CD4-positive, alpha-beta T cell treated with Interleukin-15 for 1 hour (primary cell): ENCODE measurements around the gene C16orf82.

Experiments
- DNase-seq: peaks from one replicate; pipeline ENCODE4 v3.0.0-alpha.2; 2020

Gene C16orf82

DNA sequence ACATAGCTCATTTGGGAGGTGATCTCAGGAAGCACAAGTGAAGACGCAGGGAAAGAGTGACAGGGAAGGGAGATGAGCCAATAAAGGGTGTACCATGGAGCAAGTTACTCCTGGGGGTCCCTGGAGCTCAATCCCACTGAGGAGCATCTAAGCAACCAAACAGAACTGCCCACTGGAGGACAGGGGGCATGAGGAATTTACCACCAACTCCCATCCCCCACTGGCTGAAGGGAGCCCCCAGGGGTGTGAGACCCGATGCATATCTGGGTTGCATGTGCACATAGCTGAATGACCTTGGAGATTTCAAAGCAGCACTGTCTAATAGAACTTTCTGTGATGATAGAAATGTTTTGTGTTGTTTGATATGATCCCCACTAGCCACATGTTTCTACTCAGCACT is 29.6 kb downstream of the C16orf82 start:
- no peak for DNase-seq

DNA sequence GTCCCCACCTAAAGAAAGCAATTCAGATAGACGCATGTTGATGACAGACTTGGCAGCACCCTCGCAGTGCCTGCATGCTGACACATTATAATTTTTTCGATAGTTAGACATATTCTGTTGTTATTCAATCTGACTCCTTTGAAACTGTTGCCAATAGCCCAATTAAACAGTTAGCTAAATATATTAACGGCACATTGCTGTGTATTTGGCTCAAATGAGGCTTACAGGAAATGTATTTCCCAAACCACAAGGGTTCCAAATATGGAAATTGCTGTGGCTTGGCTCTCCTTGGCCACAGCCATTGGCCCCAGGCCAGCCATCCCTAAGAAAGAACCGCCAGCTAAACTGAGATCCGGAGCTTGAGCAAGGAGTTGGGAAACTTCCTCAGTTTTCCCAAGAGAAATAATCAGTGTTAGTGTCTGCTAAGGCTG is 31.1 kb downstream of the C16orf82 start:
- no peak for DNase-seq

DNA sequence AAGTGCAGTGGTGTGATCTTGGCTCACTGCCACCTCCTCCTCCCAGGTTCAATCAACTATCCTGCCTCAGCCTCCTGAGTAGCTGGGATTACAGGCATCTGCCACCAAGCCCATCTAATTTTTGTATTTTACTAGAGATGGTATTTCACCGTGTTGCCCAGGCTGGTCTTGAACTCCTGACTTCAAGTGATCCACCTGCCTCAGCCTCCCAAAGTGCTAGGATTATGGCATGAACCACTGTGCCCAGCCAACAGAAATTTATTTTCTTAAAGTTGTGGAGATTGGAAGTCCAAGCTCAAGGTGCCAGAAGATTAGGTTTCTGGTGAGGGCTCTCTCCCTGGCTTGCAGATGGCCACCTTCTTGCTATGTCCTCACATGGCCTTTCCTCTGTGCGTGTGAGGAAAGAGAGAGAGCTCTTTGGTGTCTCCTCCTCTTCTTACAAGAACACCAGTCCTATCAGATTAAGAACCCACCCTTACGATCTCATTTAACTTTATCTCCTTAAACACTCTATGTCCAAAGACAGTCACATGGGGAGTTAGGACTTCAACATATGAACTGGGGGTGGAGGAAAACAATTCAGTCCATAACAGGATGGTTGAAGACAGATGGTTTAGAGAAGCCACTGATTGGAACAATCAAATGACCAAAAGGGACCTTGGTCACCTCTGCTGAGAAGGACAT is 31.8 kb downstream of the C16orf82 start:
- no peak for DNase-seq

DNA sequence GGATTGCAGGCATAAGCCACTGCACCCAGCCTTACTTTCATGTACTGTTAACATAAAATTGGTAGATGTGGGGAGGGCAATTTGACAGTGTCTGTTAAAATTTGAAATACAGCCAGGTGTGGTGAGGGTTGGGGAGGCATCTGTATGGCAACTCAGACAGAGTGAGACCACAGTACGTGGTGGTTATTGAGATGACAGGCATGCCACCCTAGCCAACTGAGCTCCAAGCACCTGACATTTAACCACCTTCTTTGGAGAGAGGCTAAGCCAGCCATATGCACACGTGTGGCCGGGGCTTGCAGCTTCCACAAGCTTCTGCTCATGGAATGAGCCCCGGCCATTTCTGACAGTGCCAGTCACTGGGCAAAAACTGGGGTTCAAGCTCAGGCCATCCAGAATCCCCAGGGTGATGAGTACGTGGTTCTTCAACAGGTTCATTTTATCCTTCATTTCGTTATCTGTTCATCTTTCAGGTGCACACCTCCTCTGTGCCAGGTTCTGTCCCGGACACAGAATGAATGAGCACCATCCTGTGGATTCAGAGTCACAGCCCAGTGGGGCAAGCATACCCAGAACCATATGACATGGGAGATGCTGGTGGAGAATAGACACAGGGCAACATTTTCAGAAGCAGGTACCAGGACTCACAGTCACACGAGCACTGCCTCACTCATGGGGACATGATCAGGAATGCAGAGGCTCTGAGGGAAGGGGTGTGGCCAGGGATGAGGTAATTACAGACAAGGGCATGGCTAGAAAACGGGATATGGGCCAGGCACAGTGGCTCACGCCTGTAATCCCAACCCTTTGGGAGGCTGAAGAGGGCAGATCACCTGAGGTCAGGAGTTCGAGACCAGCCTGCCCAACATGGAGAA is 36.2 kb downstream of the C16orf82 start:
- no peak for DNase-seq

DNA sequence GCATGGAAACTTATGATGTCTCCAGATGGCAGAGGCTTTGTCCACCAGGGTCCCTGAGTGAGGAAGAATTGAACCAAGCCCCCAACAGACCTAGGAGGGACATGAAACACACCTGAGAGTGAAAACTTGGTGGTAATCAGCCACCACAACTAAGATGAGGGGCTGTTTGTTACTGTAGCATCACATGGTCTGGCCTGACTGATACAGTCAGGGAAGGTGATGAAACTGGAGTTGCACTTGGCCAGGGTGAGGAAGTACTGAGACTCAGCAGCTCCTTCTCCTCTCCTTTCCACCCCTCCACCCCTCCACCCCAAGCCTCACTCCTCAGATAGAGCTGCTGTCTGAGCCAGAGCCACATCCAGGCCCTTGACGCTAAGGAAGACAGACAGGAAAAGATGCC is 37.2 kb downstream of the C16orf82 start:
- DNase-seq = no peak

DNA sequence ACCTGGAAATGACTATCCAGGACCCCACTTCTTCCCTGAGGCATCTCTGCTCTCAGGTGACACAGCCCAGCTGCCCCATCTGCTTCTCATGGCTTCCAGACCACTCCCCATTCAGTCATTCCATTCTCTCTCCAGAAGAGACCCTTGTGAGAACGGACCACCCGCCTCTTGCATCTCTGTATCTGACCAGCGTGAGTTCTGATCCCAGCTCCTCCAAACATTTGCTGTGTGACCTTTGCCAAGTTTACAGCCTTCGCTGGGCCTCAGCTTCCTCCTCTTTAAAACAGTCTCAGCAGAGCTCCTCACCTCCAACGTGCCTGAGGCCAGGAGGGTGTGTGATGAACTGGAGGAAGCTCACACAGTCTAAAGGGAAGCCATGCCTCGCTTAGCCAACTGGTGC is 39.6 kb downstream of the C16orf82 start:
- DNase-seq = no peak

DNA sequence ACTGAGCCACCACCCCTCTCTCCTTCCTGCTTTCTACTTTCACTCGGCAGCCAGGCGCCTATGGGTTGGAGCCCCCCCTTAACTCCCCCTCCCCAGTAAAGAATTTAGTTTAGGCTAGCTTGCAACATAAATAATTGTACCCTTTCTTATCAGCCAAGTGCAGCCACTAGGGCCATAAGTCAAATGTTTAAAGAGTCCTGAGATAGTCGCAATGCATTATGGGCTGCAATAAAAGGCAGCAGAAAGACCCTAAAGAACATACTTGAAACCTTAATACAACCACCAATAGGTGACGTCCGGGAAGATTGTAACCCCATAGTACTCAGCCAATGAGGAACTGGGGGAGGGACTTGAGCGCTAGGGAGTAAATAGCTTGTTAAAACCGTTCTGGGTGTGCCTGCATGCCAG is 40.5 kb downstream of the C16orf82 start:
- DNase-seq = no peak

DNA sequence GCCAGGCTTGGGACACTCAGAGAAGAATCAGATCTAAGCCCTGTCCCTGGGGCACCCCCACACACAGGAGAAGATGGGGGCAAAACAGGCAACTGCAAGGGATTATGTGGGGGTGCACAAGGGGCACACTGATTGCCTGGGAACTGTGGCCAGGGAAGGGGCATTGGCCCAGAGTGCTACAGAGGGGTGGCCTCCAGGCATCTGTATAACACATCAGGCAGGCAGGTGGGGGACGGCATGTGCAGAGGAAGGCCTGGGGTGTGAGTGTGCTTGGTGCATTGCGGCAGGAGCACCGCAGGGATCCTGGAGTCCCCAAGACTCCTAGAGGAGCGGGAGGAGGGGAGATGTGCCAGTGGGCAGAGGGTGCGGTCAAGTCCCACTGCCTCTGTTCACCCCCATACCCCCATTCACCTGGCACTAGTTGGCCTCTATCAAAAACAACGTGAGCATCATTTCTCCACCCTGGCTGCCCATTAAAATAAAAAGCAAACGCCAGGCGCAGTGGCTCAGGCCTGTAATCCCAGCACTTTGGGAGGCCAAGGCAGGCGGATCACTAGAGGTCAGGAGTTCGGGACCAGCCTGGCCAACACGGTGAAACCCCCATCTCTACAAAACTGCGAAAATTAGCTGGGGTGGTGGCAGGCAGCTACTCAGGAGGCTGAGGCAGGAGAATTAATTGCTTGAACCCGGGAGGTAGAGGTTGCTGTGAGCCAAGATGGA is 41.5 kb downstream of the C16orf82 start:
- DNase-seq = no peak

DNA sequence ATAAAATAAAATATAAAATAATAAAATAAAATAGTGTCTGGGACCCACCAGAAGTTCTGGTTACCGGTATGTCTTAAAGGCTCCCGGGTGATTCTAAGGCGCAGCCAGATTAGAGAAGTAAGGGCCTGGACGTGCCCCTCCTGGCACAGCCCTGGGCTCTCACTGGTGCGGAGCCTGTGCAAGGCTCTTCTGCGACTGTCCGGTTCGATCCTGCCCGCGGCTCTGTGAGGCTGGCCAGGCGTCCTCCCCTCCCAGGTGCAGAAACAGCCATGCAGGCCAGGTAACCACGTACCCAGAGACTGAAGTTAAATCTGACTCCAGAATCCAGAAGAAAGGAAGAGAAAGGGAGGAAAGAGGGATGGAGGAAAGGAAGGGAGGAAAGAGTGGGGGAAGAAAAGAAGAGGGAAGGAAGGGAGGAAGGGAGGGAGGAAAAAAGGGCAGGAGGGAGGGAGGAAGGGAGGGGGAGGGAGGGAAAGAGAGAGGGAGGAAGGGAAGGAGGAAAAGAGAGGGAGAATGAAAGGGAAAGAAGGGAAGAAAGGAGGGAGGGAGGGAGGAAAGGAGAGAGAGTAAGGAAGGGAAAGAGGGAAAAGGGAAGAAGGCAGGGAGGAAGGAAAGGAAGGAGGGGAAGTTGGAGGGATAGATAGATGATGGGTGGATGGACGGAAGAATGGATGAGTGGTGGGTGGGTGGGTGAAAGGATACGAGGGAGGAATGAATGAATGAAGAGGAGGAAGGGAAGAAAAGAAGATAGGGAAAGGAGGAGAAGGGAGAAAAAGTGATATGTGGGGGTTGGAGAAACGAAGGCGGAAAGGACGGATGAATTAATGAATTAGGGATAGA is 42.3 kb downstream of the C16orf82 start:
- no peak for DNase-seq

DNA sequence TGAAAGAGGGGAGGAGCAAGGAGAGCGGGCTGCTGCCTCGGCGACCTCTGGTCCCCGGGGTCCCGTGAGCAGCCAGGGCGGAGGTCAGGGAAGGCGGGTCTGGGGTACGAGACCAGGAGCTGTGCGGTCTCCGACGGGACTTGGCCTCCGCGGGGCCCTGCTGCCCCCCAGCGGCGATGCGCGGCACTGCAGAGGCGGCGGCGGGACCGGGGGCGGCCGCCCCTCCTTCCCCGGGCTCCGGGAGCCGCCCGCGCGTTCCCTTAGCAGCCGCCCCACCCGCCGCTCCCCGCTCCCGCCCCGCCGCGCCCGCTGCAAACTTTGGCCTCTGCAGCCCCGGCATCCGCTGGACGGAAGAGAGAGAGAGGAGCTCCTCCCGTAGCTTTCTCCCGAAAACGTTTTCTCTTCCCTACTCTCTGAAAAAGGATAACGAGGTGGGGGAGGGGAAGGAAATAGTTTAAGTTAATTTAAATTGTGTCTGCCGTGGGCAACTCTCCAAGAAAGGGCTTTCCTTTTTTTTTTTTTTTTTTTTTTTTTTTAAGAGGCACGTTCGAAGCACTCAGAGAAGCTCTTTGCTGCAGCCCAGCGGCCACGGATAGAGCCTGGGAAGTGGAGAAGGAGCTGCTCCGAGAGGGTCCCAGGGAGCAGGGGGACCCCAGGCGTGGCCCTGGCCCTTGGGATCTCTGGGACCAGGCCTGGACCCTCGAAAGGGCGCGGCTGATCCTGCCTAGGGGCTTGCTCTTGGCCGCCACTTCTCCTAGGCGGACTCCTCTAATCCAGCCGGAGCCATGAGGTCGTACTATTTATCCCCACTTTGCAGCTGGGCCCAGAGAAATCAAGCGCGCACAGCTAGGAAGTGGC is 43.2 kb downstream of the C16orf82 start:
- peak; percentile 70 for DNase-seq

DNA sequence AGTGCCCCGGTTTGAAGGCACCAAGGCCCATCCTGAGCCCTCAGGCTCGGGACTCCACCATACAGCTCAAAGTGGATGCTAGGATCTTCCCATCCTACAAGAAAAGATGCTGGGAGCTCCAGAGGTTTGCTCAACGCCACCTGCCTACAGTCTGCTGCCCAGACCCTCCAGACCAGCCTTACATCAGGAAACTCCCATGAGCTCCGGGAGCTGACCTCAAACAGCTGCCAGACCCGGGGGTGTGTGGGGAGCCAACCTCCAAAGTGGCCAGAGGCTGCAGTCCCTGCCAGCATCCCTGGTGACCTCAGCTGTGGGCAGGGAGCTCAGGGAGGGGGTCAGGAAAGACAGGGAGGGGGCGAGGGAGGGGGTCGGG is 43.8 kb downstream of the C16orf82 start:
- no peak for DNase-seq

DNA sequence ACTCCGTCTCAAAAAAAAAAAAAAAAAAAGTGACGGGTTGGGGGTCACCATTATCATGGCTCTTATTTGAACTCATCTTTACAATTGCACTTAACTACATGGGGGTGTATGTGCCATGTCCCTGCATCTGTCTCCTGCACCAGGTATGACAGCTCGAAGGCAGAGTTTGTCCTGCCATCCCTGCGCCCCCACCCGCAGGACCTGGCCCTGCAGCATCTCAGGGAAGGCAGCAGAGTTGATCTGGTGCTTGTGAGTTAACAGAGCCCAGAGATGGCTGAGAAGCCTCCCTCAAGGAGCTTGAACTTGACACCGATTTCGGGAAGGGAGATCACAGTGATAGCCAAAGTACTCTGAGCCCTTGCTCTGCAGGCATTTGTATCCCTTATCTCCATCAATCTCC is 44.8 kb downstream of the C16orf82 start:
- DNase-seq = no peak

DNA sequence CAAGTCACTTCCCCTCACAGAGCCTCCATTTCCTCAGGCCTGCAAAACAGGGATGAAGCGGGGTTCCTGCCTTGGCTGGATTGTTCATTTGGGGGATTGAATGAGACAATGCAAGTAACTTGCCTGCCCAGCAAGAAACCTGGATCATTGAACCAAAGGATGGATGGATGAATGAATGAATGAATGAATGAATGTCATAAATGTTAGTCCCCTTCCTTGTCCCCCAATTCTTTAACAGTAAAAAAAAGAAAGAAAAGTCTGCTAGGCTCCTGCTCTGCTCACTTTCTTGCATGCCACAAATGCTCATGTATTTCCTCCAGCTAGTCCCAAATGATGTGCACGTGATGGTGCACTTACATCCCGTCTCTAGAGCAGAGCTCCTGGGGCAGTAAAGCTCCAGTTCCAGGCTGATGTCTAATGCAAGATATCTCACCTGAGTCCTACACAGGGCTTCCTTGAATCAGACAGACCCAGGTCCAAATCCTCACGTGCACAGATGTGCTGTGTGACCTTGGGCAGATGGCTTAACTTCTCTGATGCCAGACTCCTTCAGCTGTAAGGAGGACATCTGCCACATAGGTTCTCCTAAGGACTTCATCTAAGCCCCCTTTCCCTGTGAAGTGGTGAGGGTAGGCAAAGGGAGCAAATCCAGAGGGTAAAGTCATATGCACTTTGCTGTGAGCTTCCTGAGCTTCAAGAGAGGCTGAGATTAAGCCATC is 45.5 kb downstream of the C16orf82 start:
- no peak for DNase-seq

DNA sequence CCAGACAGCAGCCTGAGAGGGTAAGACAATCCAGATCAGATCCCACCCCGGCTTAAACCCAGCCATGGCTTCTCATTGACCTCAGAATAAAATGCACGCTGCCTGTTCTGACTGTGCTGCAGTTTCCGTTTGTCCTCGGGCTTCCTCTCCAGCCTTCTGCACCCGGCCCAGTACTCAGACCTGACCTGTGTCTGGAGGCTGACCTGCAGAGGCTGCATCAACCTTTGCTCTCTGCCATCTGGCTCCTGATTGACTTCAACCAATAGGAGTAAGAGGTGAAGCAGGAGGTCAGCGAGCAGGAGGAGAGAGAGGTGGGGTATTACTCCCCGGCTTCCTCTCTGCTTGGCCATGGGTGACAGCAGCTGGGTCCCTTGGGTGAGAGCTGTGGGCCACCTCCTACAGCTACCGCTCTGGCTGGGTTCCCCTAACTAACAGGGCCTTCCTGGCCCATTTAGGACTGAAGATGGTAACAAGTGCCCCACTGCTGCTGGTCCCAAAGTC is 46.7 kb downstream of the C16orf82 start:
- peak; percentile 37 for DNase-seq

DNA sequence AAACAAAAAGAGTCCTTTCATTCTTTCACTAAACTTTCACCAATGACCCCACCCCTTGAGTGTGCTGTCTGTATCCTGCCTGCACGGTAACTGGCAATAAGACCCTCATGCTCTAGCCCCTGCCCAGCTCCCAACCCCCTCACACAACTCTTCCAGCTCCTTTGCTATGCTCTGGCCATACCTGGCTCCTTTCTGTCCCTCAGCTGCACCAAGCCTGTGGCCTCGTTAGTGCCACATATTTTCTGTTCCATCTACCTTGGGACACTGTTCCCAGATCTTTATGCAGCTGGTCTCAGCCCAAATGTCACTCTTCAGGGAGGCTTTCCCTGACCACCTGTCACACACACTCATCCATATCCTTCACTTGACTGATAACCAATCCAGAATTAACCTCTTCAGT is 47.3 kb downstream of the C16orf82 start:
- DNase-seq = no peak

DNA sequence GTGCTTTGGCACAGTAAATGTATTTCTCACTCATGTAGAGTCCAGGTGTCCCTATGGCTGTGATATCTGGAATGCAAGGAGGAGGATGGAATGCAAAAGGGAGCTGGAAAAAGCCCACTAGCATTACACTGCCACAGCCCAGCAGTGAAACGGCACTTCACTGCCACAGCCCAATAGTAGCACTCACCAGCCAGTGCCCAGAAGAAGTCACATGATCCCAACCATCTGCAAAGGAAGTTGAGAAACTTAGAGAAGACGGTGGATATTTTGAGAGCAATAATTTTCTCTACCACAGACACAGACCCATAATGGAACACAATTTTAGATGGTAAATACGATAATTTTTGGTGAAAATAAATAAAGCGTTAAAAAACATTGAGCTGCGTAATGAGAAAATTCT is 51.8 kb downstream of the C16orf82 start:
- DNase-seq = no peak
